ENCODE results near the gene KCP.

KCP gene

DNA sequence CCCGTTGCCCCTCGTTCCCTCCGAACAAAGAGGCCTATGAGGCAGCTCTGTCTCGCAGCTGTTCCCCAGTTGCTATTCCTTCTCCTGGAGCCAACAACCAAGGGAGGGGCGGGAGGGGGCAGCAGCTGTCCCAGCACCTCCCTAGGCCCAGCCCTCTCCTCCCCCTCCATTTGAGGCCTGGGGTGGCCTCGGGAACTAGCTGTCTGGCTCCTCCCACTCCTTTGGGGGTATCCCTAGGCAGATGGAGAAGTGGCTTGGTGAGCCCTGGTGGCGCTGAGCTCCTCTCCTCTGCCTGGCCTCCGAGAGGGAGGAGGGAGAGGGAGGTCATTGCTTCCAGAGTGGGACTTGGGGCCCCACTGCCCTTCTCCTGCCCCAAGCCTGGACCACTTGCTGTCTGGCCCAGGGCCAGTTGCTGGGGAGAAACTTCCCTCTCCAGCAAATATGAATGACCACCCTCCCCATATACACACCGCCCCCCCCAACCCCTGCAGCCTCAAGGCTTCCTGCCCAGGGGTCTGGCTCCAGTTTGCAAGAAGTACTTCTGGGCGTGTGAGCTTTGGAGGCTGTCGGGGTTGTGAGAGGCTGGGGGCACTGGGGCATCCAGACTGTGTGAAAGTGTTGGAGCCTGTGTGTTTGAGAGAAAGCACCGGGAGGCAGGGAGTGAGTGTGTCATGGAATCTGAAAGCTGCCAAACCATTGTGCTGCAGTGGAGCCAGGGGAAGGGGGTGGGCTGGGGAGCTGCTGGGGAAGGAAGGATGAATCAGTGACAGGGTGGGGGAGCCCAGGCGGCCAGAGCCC lies 77.2 kb downstream of the KCP start:
- Histone ChIP-seq H3K4me3 (ENCODE audit: severe bottlenecking) (no peak overlapping the region), H3K27me3 (ENCODE audit: insufficient read depth, poor library complexity, severe bottlenecking) (peaks cover 4% of the 10 kb centered on the region), H3K4me1 (ENCODE audit: insufficient read depth, poor library complexity, severe bottlenecking) (peaks cover 11% of the 10 kb centered on the region), H3K36me3 (ENCODE audit: low read depth) (no peaks in the 10 kb centered on the region), H3K27ac (ENCODE audit: poor library complexity, severe bottlenecking) (no peak overlapping the region), H3K9me3 (ENCODE audit: severe bottlenecking) (no peaks in the 10 kb centered on the region)
- DNase-seq (ENCODE audit: low spot score) (peak; percentile 63), ATAC-seq (ENCODE audit: low read depth) (peak; percentile 29; the same call in 1 of the 3 replicates)
- TF ChIP-seq CTCF (IDR thresholded peaks at IDR 0.05; ENCODE audit: poor library complexity, severe bottlenecking): no peak

- H3K27me3 ChIP-seq (ENCODE audit: insufficient read depth, poor library complexity, severe bottlenecking): peaks cover 4% of the 10 kb centered on the region
- H3K9me3 ChIP-seq (ENCODE audit: severe bottlenecking): no peaks in the 10 kb centered on the region
- H3K4me3 ChIP-seq (ENCODE audit: severe bottlenecking): no peak overlapping the region
- no peak overlapping the region for H3K27ac ChIP-seq (ENCODE audit: poor library complexity, severe bottlenecking)
- ATAC-seq (ENCODE audit: low read depth) (no peak), DNase-seq (ENCODE audit: low spot score) (no peak)
- H3K4me1 ChIP-seq (ENCODE audit: insufficient read depth, poor library complexity, severe bottlenecking): peaks cover 15% of the 10 kb centered on the region
- no peaks in the 10 kb centered on the region for H3K36me3 ChIP-seq (ENCODE audit: low read depth)
- no peak for TF ChIP-seq CTCF (IDR thresholded peaks at IDR 0.05; ENCODE audit: poor library complexity, severe bottlenecking)
These were observed 77.7 kb downstream of the KCP start for GRCh38 chr7:128832880-128833147.

- Histone ChIP-seq H3K9me3 (ENCODE audit: severe bottlenecking) (no peaks in the 10 kb centered on the region), H3K27ac (ENCODE audit: poor library complexity, severe bottlenecking) (no peak overlapping the region), H3K36me3 (ENCODE audit: low read depth) (no peaks in the 10 kb centered on the region), H3K27me3 (ENCODE audit: insufficient read depth, poor library complexity, severe bottlenecking) (peaks cover 4% of the 10 kb centered on the region), H3K4me3 (ENCODE audit: severe bottlenecking) (no peak overlapping the region), H3K4me1 (ENCODE audit: insufficient read depth, poor library complexity, severe bottlenecking) (peaks cover 18% of the 10 kb centered on the region)
- TF ChIP-seq CTCF (IDR thresholded peaks at IDR 0.05; ENCODE audit: poor library complexity, severe bottlenecking): no peak
- DNase-seq (ENCODE audit: low spot score) (no peak), ATAC-seq (ENCODE audit: low read depth) (no peak)
These were observed 78.3 kb downstream of the KCP start for GRCh38 chr7:128831994-128832879.

DNA sequence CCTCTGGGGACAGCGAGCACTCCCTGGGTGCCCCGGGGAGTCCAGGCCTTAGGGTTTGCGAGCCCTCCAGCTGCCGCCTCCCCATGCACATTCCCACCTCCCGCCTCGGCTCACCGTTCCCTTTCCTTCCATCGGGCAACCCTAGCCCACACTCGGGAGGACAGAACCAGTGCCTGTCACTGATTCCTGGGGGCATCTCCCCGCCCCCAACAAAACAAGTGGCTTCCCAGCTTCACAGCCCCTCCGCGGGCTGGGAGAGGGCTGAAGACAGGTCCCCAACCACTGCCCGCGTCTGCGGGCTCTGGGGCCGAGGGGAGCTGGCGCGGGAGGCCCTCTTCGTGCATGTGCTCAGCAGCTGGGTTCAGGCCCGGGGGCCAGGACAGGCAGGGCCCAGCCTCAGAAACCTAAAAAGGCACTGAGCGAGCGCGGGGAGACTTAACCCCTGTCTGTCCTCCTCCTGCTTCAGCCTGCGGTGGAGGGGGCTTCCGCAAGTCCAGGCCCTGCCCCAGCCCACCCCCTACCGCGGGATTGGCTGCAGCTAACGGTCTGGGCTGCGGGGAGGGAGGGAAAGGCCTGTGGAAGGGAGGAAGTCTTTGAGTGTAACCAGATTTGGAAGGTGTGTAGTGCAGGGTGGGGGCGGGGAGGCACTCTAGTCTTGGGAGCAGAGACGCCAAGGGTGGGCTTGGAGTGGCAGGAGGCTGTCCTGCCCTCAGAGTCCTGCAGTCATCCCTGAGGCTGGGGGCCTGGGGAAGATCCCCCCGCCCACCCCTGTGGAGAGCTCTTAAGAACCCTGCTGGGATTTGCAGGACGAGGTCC lies 79.1 kb downstream of the KCP start:
- Histone ChIP-seq H3K4me1 (ENCODE audit: insufficient read depth, poor library complexity, severe bottlenecking) (peaks cover 18% of the 10 kb centered on the region), H3K27ac (ENCODE audit: poor library complexity, severe bottlenecking) (no peak overlapping the region), H3K9me3 (ENCODE audit: severe bottlenecking) (no peaks in the 10 kb centered on the region), H3K27me3 (ENCODE audit: insufficient read depth, poor library complexity, severe bottlenecking) (peaks cover 4% of the 10 kb centered on the region), H3K4me3 (ENCODE audit: severe bottlenecking) (no peak overlapping the region), H3K36me3 (ENCODE audit: low read depth) (no peaks in the 10 kb centered on the region)
- no peak for TF ChIP-seq CTCF (IDR thresholded peaks at IDR 0.05; ENCODE audit: poor library complexity, severe bottlenecking)
- DNase-seq (ENCODE audit: low spot score): no peak
- no peak for ATAC-seq (ENCODE audit: low read depth)
